HEK293 (cell line): ENCODE results near the gene LRFN4.

Experiments
- CTCF ChIA-PET: fragments of 350-600 bp; formaldehyde crosslinking; extraction: SDS; loops from one replicate; lab custom pipeline; 2021; ENCODE audit warnings: antibody characterized with exemption; lab: Yijun Ruan, JAX
- POLR2A ChIA-PET: fragments of 300-600 bp; formaldehyde crosslinking; extraction: SDS; loops from one replicate; lab custom pipeline; 2020; ENCODE audit warnings: antibody characterized with exemption, inconsistent platforms; lab: Yijun Ruan, JAX
- H3K27ac ChIP-seq: fragments of 200-500 bp; sonication (Bioruptor generic); 2 replicates; pipeline ENCODE4 v1.5.1; 2014; ENCODE audit warnings: low read depth, low read length, control low read depth, inconsistent platforms; ENCODE audit errors: extremely low read depth
- H3K36me3 ChIP-seq, 2 experiments: fragments of 200-500 bp in 1 of 2; sonication (Bioruptor generic) in 1 of 2; 1 replicate in 1 of 2; 2 replicates in 1 of 2; pipeline ENCODE4 v1.5.1; 2014 to 2017; ENCODE audit warnings: inconsistent platforms in 2 of 2, low read length in 2 of 2; ENCODE audit not compliant: control insufficient read depth in 2 of 2, insufficient read depth in 1 of 2
- H3K4me1 ChIP-seq: fragments of 200-500 bp; sonication (Bioruptor generic); 2 replicates; pipeline ENCODE4 v1.5.1; 2014; ENCODE audit warnings: mild to moderate bottlenecking, low read length, inconsistent platforms; ENCODE audit not compliant: control insufficient read depth, insufficient read depth
- H3K4me3 ChIP-seq: 2 replicates; pipeline ENCODE4 v1.5.1; 2011; ENCODE audit warnings: low read depth, mild to moderate bottlenecking, control low read depth, low read length, moderate library complexity
- H3K9me3 ChIP-seq: fragments of 200-500 bp; sonication (Bioruptor generic); 2 replicates; pipeline ENCODE4 v1.5.1; 2014; ENCODE audit warnings: low read depth, low read length, inconsistent platforms; ENCODE audit not compliant: control insufficient read depth, insufficient read depth
- BCL11A ChIP-seq: fragments of 450-650 bp; formaldehyde crosslinking; IDR thresholded peaks from 2 replicates; pipeline ENCODE4 v1.5.1; 2016; ENCODE audit warnings: low read depth, missing biosample characterization, missing genetic modification characterization
- KLF16 ChIP-seq: fragments of 450-650 bp; formaldehyde crosslinking; IDR thresholded peaks from 2 replicates; pipeline ENCODE4 v1.5.1; 2017; ENCODE audit warnings: missing biosample characterization, missing genetic modification characterization
- KLF7 ChIP-seq: fragments of 450-650 bp; formaldehyde crosslinking; IDR thresholded peaks from 2 replicates; pipeline ENCODE4 v1.5.1; 2016; ENCODE audit warnings: missing biosample characterization, missing genetic modification characterization, borderline replicate concordance
- OSR2 ChIP-seq: fragments of 450-650 bp; formaldehyde crosslinking; IDR thresholded peaks from 2 replicates; pipeline ENCODE4 v1.5.1; 2016; ENCODE audit warnings: missing biosample characterization, missing genetic modification characterization
- PRDM1 ChIP-seq: fragments of 450-650 bp; formaldehyde crosslinking; IDR thresholded peaks from 2 replicates; pipeline ENCODE4; 2016; ENCODE audit warnings: missing biosample characterization, missing genetic modification characterization
- ZBTB17 ChIP-seq: fragments of 450-650 bp; formaldehyde crosslinking; IDR thresholded peaks from 2 replicates; pipeline ENCODE4 v1.5.1; 2016; ENCODE audit warnings: missing biosample characterization, missing genetic modification characterization
- ZNF121 ChIP-seq: fragments of 450-650 bp; formaldehyde crosslinking; IDR thresholded peaks from 2 replicates; pipeline ENCODE4 v1.5.1; 2016; ENCODE audit warnings: missing biosample characterization, missing genetic modification characterization
- ZNF132 ChIP-seq: fragments of 450-650 bp; formaldehyde crosslinking; IDR thresholded peaks from 2 replicates; pipeline ENCODE4 v1.5.1; 2017; ENCODE audit warnings: missing biosample characterization, missing genetic modification characterization, borderline replicate concordance
- ZNF146 ChIP-seq: fragments of 450-650 bp; formaldehyde crosslinking; IDR thresholded peaks from 2 replicates; pipeline ENCODE4 v1.5.1; 2016; ENCODE audit warnings: missing biosample characterization, missing genetic modification characterization
- ZNF248 ChIP-seq: fragments of 450-650 bp; formaldehyde crosslinking; IDR thresholded peaks from 2 replicates; pipeline ENCODE4 v1.5.1; 2017; ENCODE audit warnings: missing biosample characterization, missing genetic modification characterization
- ZNF341 ChIP-seq: fragments of 450-650 bp; formaldehyde crosslinking; IDR thresholded peaks from 2 replicates; pipeline ENCODE4; 2016; ENCODE audit warnings: low read depth, missing biosample characterization, missing genetic modification characterization
- ZNF514 ChIP-seq: fragments of 450-650 bp; formaldehyde crosslinking; IDR thresholded peaks from 2 replicates; pipeline ENCODE4 v1.5.1; 2016; ENCODE audit warnings: missing biosample characterization, missing genetic modification characterization
- ZNF645 ChIP-seq: fragments of 450-650 bp; formaldehyde crosslinking; IDR thresholded peaks from 2 replicates; pipeline ENCODE4; 2016; ENCODE audit warnings: missing biosample characterization, missing genetic modification characterization
- ZNF76 ChIP-seq: fragments of 450-650 bp; formaldehyde crosslinking; IDR thresholded peaks from 2 replicates; pipeline ENCODE4; 2016; ENCODE audit warnings: low read depth, missing biosample characterization, missing genetic modification characterization, borderline replicate concordance
- ZSCAN5A ChIP-seq: fragments of 450-650 bp; formaldehyde crosslinking; IDR thresholded peaks from 2 replicates; pipeline ENCODE4 v1.5.1; 2016; ENCODE audit warnings: missing biosample characterization, missing genetic modification characterization
- ZXDB ChIP-seq: fragments of 450-650 bp; formaldehyde crosslinking; IDR thresholded peaks from 2 replicates; pipeline ENCODE4 v1.5.1; 2016; ENCODE audit warnings: missing biosample characterization, missing genetic modification characterization

LRFN4 gene

DNA sequence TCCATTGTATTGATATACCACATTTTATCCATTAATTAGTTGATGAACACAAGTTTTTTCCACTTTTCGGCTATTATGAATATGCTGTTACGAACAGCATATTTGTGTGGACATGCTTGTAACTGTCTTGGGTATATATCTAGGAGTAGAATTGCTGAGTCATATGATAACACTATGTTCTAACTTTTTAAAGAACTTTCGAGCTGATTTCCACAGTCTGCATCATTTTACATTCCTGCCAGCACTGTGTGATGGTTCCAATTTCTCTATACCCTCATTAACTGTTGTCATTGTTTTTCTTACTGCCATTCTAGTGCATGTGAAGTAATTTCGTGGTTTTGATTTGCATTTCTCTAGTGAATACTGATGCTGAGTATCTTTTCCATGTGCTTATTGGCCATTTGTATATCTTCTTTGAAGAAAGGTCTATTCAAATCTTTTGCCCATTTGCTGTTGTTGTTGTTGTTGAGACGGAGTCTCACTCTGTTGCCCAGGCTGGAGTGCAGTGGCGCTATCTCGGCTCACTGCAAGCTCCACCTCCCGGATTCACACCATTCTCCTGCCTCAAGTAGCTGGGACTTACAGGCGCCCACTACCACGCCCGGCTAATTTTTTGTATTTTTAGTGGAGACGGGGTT, 21.0 kb upstream of the LRFN4 start:
- 0 out of 2 replicates have a peak, but pooled peaks have one; percentile 33 for TF ChIP-seq ZNF146 (tag by site-specific recombination)
- TF ChIP-seq KLF7 (tag by site-specific recombination): no peak
- no peak overlapping the region for H3K27ac ChIP-seq
- ChIA-PET POLR2A (no interaction called here), CTCF (interaction anchor here (1.5 kb wide), 1 partner anchor 141 kb away, joined by 7 read pairs; no protein-coding TSS in a partner anchor)
- H3K4me3 ChIP-seq: no peak overlapping the region
- H3K4me1 ChIP-seq: no peaks in the 10 kb centered on the region
- no peaks in the 10 kb centered on the region for H3K9me3 ChIP-seq
- H3K36me3 ChIP-seq: peaks cover 0 to 10% of the 10 kb centered on the region in 2 experiments; a peak in 1 of 3 replicates

DNA sequence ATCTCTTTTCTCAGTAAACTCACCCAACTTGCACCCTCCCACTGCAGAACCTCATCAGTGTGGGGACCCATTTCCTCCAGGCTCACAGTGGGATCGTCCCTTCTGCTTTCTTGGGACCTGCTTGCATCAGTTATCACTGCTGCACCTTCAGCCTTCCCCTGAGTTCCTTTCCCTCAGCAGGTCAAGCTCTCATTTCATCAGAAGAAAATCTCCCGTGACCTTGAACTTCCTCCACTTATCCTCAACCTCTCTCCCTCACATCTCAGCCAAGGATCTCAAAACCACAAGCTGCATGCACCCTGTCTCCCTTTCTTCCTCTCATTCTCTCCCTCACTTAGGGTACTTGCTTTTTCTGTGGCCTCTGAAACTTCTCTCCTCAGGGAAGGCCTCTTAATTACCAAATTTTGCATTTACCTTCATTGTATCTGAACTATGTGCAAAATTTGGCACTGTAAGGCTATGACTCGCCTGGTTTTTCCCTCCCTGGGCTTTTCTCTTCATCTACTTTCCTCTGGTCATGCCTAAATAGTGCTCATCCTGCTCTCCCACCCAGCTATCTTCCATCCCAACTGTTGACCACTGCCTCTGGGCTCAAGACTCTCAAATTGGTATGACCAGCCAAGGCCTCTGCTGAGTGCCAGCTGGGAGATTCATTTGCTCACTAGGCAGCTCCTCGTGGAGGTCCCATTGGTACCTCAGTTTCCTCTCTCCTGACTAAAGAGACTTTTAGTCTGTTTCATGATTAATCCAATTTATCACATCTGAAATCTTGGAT, 16.4 kb upstream of the LRFN4 start:
- ChIA-PET CTCF (interaction anchor here (0.6 to 2.3 kb wide), 4 partner anchors 8 to 145 kb away, joined by 3 to 12 read pairs (median 6); no protein-coding TSS in a partner anchor), POLR2A (interaction anchor here (0.7 to 1.2 kb wide), 5 partner anchors 14 to 195 kb away, joined by 3 to 9 read pairs (median 4); no protein-coding TSS in a partner anchor)
- TF ChIP-seq ZXDB (tag by site-specific recombination) (no peak), PRDM1 (tag by site-specific recombination) (peak; percentile 36; the same call in 1 of the 2 replicates), ZBTB17 (tag by site-specific recombination) (peak; percentile 57)
- TF ChIP-seq, all 188 proteins: peak for 2
- Histone ChIP-seq H3K36me3 (peaks cover 0 to 25% of the 10 kb centered on the region in 2 experiments; a peak in 1 of 3 replicates), H3K9me3 (no peaks in the 10 kb centered on the region), H3K4me1 (no peaks in the 10 kb centered on the region), H3K4me3 (no peak overlapping the region), H3K27ac (no peak overlapping the region)

GRCh38 chr11:66841861-66842260, 15.0 kb upstream of the LRFN4 start:
- ChIA-PET CTCF (interaction anchor here (0.6 to 2.3 kb wide), 10 partner anchors 7 to 478 kb away, joined by 3 to 12 read pairs (median 4); no protein-coding TSS in a partner anchor), POLR2A (interaction anchor here (0.5 to 5.2 kb wide), 3 partner anchors 13 to 356 kb away, joined by 3 to 40 read pairs (median 3); partner anchors contain the start of gene RBM4)
- no peaks in the 10 kb centered on the region for H3K9me3 ChIP-seq
- H3K36me3 ChIP-seq: peaks cover 0 to 38% of the 10 kb centered on the region in 2 experiments; a peak in 1 of 3 replicates
- TF ChIP-seq ZNF121 (0 out of 2 replicates have a peak, but pooled peaks have one; percentile 22), ZNF341 (tag by site-specific recombination) (peak; percentile 34), ZSCAN5A (tag by site-specific recombination) (no peak)
- peak overlapping the region; percentile 71; the same call in 1 of the 2 replicates for H3K4me3 ChIP-seq
- H3K27ac ChIP-seq: no peak overlapping the region
- no peaks in the 10 kb centered on the region for H3K4me1 ChIP-seq

DNA sequence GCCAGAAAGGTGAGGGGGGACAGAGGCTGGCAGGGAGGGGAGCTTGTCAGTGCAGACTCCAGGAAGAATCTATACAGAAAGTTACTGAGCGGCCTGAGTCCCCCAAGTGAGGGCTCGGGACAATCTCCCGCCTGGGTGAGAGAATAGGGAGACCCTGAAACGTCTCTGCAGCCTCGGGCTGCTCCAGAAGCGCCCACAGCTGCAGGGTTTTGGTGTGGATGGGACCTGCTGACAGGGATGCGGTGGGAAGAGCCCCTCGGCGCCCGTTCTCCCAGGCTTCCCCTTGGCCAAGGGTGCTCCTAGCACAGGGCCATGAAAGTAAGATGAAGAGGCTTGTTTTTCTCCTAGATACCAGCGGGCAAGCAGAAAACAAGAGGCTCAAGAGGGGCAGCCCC, 14.4 kb upstream of the LRFN4 start:
- no peaks in the 10 kb centered on the region for H3K4me1 ChIP-seq
- POLR2A ChIA-PET: interaction anchor here (0.6 to 5.2 kb wide), 11 partner anchors 9 to 228 kb away, joined by 3 to 40 read pairs (median 4); partner anchors contain the start of genes PC and RBM4
- H3K27ac ChIP-seq: peak overlapping the region; percentile 86
- TF ChIP-seq ZNF248 (tag by site-specific recombination) (no peak), ZNF645 (tag by site-specific recombination) (no peak), ZNF514 (tag by site-specific recombination) (no peak), BCL11A (tag by site-specific recombination) (no peak), ZNF76 (tag by site-specific recombination) (no peak), ZNF132 (no peak), KLF16 (no peak), OSR2 (tag by site-specific recombination) (no peak)
- TF ChIP-seq, all 188 proteins: peak for 0
- Histone ChIP-seq H3K36me3 (peaks cover 0 to 43% of the 10 kb centered on the region in 2 experiments; a peak in 1 of 3 replicates), H3K4me3 (peak overlapping the region; percentile 71), H3K9me3 (no peaks in the 10 kb centered on the region)
- CTCF ChIA-PET: interaction anchor here (0.5 to 2.4 kb wide), 12 partner anchors 8 to 479 kb away, joined by 3 to 12 read pairs (median 4); no protein-coding TSS in a partner anchor
